Progenitor cell of endocrine pancreas (in vitro differentiated cells): ENCODE measurements around the gene NCKAP5. TPM values are rescaled to one million over a fixed set of nuclear protein-coding genes. Genes with fewer than 3 reads are reported as not detected.

Experiments
- DNase-seq: peaks from one replicate; pipeline ENCODE4 v3.0.0; 2021; ENCODE audit warnings: low spot score; ENCODE audit not compliant: unreplicated experiment
- H3K27ac Mint-ChIP-seq: 2 replicates; pipeline ENCODE4 v1.8.0; 2021; ENCODE audit warnings: mild to moderate bottlenecking, moderate library complexity, mixed read lengths
- H3K27me3 Mint-ChIP-seq: 2 replicates; pipeline ENCODE4 v1.8.0; 2021; ENCODE audit warnings: mixed read lengths
- H3K36me3 Mint-ChIP-seq: 2 replicates; pipeline ENCODE4 v1.8.0; 2022; ENCODE audit warnings: mixed read lengths; ENCODE audit not compliant: insufficient read depth
- H3K4me1 Mint-ChIP-seq: 2 replicates; pipeline ENCODE4 v1.8.0; 2021; ENCODE audit warnings: low read depth, mixed read lengths
- H3K4me3 Mint-ChIP-seq: 2 replicates; pipeline ENCODE4 v1.8.0; 2021; ENCODE audit warnings: low read depth, mild to moderate bottlenecking, moderate library complexity, mixed read lengths
- H3K9me3 Mint-ChIP-seq: 2 replicates; pipeline ENCODE4 v1.8.0; 2021; ENCODE audit warnings: low read depth, mixed read lengths
- total RNA-seq: library from RNA; stranded (reverse); gene quantifications from 2 replicates; pipeline ENCODE4 v1.2.1, GENCODE V29; 2021
- TF ChIP-seq, protein P1 (sequence below): fragments of 200-600 bp; sonication (generic); IDR thresholded peaks from one replicate; pipeline ENCODE4 v1.5.0; 2021; ENCODE audit warnings: antibody characterized with exemption, mild to moderate bottlenecking; ENCODE audit not compliant: unreplicated experiment

NCKAP5 gene
- total RNA-seq, 1 donor from 2014 or later, result 1.7 TPM

GRCh38 chr2:133506996-133507395 lies 61.3 kb downstream of the NCKAP5 start:
- Mint-ChIP-seq H3K4me3 (no peak overlapping the region), H3K36me3 (no peaks in the 10 kb centered on the region), H3K4me1 (peaks cover 4% of the 10 kb centered on the region), H3K9me3 (no peaks in the 10 kb centered on the region), H3K27ac (no peak overlapping the region), H3K27me3 (peaks cover 15% of the 10 kb centered on the region)
- TF ChIP-seq, protein P1, sequence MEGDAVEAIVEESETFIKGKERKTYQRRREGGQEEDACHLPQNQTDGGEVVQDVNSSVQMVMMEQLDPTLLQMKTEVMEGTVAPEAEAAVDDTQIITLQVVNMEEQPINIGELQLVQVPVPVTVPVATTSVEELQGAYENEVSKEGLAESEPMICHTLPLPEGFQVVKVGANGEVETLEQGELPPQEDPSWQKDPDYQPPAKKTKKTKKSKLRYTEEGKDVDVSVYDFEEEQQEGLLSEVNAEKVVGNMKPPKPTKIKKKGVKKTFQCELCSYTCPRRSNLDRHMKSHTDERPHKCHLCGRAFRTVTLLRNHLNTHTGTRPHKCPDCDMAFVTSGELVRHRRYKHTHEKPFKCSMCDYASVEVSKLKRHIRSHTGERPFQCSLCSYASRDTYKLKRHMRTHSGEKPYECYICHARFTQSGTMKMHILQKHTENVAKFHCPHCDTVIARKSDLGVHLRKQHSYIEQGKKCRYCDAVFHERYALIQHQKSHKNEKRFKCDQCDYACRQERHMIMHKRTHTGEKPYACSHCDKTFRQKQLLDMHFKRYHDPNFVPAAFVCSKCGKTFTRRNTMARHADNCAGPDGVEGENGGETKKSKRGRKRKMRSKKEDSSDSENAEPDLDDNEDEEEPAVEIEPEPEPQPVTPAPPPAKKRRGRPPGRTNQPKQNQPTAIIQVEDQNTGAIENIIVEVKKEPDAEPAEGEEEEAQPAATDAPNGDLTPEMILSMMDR, result no peak
- DNase-seq, result no peak

DNA sequence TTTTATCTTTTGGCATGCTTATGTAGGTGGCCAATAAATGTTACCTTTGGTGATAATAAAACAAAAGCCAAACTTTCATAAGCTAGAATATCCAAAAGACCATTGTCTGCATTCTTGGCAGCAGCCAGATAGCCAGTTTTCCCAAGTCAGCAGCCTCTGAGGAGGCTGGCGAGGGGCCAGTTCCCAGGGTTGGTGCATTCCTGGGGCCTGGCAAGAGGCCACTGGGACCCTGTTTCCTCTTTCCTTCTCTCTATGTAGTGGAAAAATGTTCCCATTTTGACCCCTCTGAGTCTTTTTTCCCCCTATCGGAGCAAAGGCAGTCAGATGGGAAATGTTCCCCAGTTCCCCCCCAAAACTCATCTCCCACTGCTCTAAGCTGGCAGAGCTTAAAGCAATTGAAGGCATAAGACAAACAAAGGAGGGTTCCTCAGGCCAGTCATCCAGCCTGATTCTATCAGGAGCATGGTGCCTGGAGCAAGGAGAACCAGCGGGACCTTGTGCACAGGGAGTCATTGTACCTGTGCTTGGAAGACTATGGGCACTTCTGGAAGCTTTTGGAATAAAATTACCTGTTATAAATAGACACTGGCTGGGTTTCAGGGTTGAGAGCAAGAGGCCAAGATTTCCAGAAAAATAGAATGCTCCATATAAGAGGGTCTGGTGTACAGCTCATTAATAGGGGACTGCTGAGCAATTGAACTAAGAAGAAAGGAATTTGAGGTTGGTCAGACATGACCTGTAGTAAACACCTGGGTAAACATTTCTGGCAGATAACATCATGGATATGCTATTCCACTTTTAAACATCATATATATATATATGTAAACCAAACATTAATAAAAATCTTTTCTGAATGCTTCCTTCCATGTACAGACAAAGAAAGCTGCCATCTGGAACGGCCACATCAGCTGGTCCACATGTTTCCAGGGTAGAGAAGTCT lies 63.4 kb downstream of the NCKAP5 start:
- Mint-ChIP-seq H3K27ac (no peak overlapping the region), H3K4me1 (peaks cover 4% of the 10 kb centered on the region), H3K27me3 (peaks cover 12% of the 10 kb centered on the region), H3K4me3 (no peak overlapping the region), H3K9me3 (no peaks in the 10 kb centered on the region), H3K36me3 (no peaks in the 10 kb centered on the region)
- TF ChIP-seq, protein P1, result no peak
- no peak for DNase-seq

- H3K4me3 Mint-ChIP-seq, result no peak overlapping the region
- no peak for DNase-seq
- H3K4me1 Mint-ChIP-seq, result peaks cover 4% of the 10 kb centered on the region
- TF ChIP-seq, protein P1, result no peak
- H3K36me3 Mint-ChIP-seq, result no peaks in the 10 kb centered on the region
- H3K27ac Mint-ChIP-seq, result no peak overlapping the region
- H3K9me3 Mint-ChIP-seq, result no peaks in the 10 kb centered on the region
- H3K27me3 Mint-ChIP-seq, result peaks cover 12% of the 10 kb centered on the region
These were observed 64.3 kb downstream of the NCKAP5 start for GRCh38 chr2:133503927-133504326.

DNA sequence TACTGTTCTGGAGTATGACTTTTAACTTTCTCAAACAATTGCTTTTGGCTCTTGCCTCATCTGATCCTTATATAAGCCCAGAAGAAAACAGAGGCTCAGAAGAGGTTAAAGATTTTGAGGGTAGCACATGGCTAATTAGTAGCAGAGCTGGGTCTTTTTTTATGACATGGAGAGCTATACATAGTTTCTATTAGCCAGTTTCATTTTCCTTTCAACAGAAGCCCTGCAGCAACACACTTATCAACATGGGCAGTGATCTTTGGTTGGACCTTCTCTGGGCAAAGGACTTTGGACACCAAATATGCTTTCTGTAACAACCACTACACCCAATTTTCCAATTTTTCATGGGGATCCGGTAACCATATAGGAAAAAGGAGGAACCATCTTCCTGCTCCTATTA lies 64.9 kb downstream of the NCKAP5 start:
- Mint-ChIP-seq H3K9me3 (no peaks in the 10 kb centered on the region), H3K36me3 (no peaks in the 10 kb centered on the region), H3K27ac (no peak overlapping the region), H3K4me3 (no peak overlapping the region), H3K4me1 (peaks cover 8% of the 10 kb centered on the region), H3K27me3 (peaks cover 12% of the 10 kb centered on the region)
- TF ChIP-seq, protein P1, result no peak
- DNase-seq, result no peak

- Mint-ChIP-seq H3K9me3 (no peaks in the 10 kb centered on the region), H3K27me3 (peaks cover 15% of the 10 kb centered on the region), H3K27ac (no peak overlapping the region), H3K36me3 (no peaks in the 10 kb centered on the region), H3K4me3 (no peak overlapping the region), H3K4me1 (peaks cover 13% of the 10 kb centered on the region)
- DNase-seq, result no peak
- TF ChIP-seq, protein P1, result no peak
These were observed 65.6 kb downstream of the NCKAP5 start for GRCh38 chr2:133502678-133503077.
